HG03442 (cell line): Measurements from ENCODE around the gene ZSCAN31.
"Not testable (repeated sequence)": the region's sequence is repeated elsewhere in the genome, so short reads cannot be mapped to it uniquely, and the experiment has no call there.

Experiments
- ATAC-seq: cut with Tn5 transposase; IDR thresholded peaks from one replicate; pipeline ENCODE4 v1.9.1; 2021; ENCODE audit warnings: mild to moderate bottlenecking, moderate library complexity; ENCODE audit not compliant: unreplicated experiment

ZSCAN31 gene

GRCh38 chr6:28335564-28336283 lies at the start of gene ZSCAN31:
ZSCAN31 (minus strand) TSS chr6:28336148; CDS start chr6:28329683, 6,465 bp downstream.
- ATAC-seq = peak; percentile 83

- no peak for ATAC-seq
Measured at GRCh38 chr6:28384143-28384533, 48.2 kb upstream of the ZSCAN31 start.

GRCh38 chr6:28383235-28384142 lies 47.5 kb upstream of the ZSCAN31 start:
- ATAC-seq = peak; percentile 81

GRCh38 chr6:28380381-28380780 lies 44.4 kb upstream of the ZSCAN31 start:
- no peak for ATAC-seq

- ATAC-seq = no peak
Measured at GRCh38 chr6:28378644-28379043, 42.7 kb upstream of the ZSCAN31 start.

GRCh38 chr6:28377879-28378278 lies 41.9 kb upstream of the ZSCAN31 start:
- no peak for ATAC-seq

- no peak for ATAC-seq
Measured at GRCh38 chr6:28373925-28374324, 38.0 kb upstream of the ZSCAN31 start.

GRCh38 chr6:28371706-28372451 lies 35.9 kb upstream of the ZSCAN31 start:
- ATAC-seq = peak; percentile 70

- ATAC-seq = no peak
Measured at GRCh38 chr6:28371280-28371679, 35.3 kb upstream of the ZSCAN31 start.

GRCh38 chr6:28370440-28370839 lies 34.5 kb upstream of the ZSCAN31 start:
- no peak for ATAC-seq

- no peak for ATAC-seq
Measured at GRCh38 chr6:28369463-28369862, 33.5 kb upstream of the ZSCAN31 start.

- ATAC-seq = peak; percentile 54
Measured at GRCh38 chr6:28368522-28368921, 32.6 kb upstream of the ZSCAN31 start.

GRCh38 chr6:28365590-28365989 lies 29.6 kb upstream of the ZSCAN31 start:
- not testable (repeated sequence) for ATAC-seq

GRCh38 chr6:28360961-28361360 lies 25.0 kb upstream of the ZSCAN31 start:
- no peak for ATAC-seq

GRCh38 chr6:28359562-28359961 lies 23.6 kb upstream of the ZSCAN31 start:
- not testable (repeated sequence) for ATAC-seq

- ATAC-seq = no peak
Measured at GRCh38 chr6:28357036-28357435, 21.1 kb upstream of the ZSCAN31 start.

- no peak for ATAC-seq
Measured at GRCh38 chr6:28356666-28357020, 20.7 kb upstream of the ZSCAN31 start.

GRCh38 chr6:28355743-28356665 lies 20.1 kb upstream of the ZSCAN31 start:
- ATAC-seq = peak; percentile 52

GRCh38 chr6:28354688-28355554 lies 19.0 kb upstream of the ZSCAN31 start:
- no peak for ATAC-seq
